ENCODE measurements around the gene CCDC60. TPM values are rescaled to one million over a fixed set of nuclear protein-coding genes. Genes with fewer than 3 reads are reported as not detected.

The CCDC60 gene
- total and polyA plus RNA-seq, 10 of the 15 experiments (the other 5 are each of a cell fraction or from before 2014, with no cell fraction given) = 0.19 TPM; not detected in 9

- ATAC-seq (peak; percentile 44; the same call in 2 of the 3 replicates), DNase-seq (ENCODE audit: low read depth, low spot score) (no peak), FAIRE-seq (no peak)
- TF ChIP-seq SIN3A (IDR thresholded peaks at IDR 0.05; ENCODE audit: low read depth, low read length) = no peak
- no peak for TF ChIP-seq EGR1 (IDR thresholded peaks at IDR 0.05; ENCODE audit: borderline replicate concordance in 1 of 2, low read depth in 2 of 2, low read length in 2 of 2)
- TF ChIP-seq MEF2B (IDR thresholded peaks at IDR 0.05; ENCODE audit: partially characterized antibody, poor library complexity, severe bottlenecking) = no peak
- TF ChIP-seq HDAC2 (IDR thresholded peaks at IDR 0.05) = no peak
- peak; percentile 57 for TF ChIP-seq SIX5 (IDR thresholded peaks at IDR 0.05; ENCODE audit: low read depth, low read length, severe bottlenecking)
- 0 out of 2 replicates have a peak, but pooled peaks have one; percentile 31 for TF ChIP-seq HCFC1 (IDR thresholded peaks at IDR 0.05; ENCODE audit: low read length)
- TF ChIP-seq BMI1 (IDR thresholded peaks at IDR 0.05; ENCODE audit: borderline replicate concordance) = no peak
- 0 out of 3 replicates have a peak, but pooled peaks have one; percentile 33 for TF ChIP-seq POU2F2 (IDR thresholded peaks at IDR 0.05; ENCODE audit: borderline replicate concordance, low read depth, low read length)
- TF ChIP-seq CBX5 (IDR thresholded peaks at IDR 0.05; ENCODE audit: low read depth) = no peak
- no peak for TF ChIP-seq RELA (IDR thresholded peaks at IDR 0.05; ENCODE audit: borderline replicate concordance, partially characterized antibody)
- WGBS (ENCODE audit: insufficient coverage, insufficient replicate concordance, low lambda C conversion rate, missing lambda C conversion rate) = 0% methylated on average over 2 of the region's 2 CpGs
- in situ Hi-C loops (cut with MboI) = no loop called here
- no peak overlapping the region for H3K9ac ChIP-seq (ENCODE audit: control insufficient read depth, insufficient read depth, low read length)
- SMC1A ChIA-PET (ENCODE audit: uncharacterized antibody, unreplicated experiment) = interaction anchor here (0.6 to 1.3 kb wide), 2 partner anchors 8 to 57 kb away, joined by 3 to 4 read pairs; no protein-coding TSS in a partner anchor
- H4K20me1 ChIP-seq (ENCODE audit: control insufficient read depth, insufficient read depth) = no peaks in the 10 kb centered on the region
- no peaks in the 10 kb centered on the region for H3K4me1 ChIP-seq (ENCODE audit: control insufficient read depth, insufficient read depth, low read length)
- BruUV-seq (replicated peaks) = no TSS peak
- H2AFZ ChIP-seq (ENCODE audit: control insufficient read depth, low read depth, low read length) = no peak overlapping the region
- H3K36me3 ChIP-seq (ENCODE audit: control insufficient read depth in 2 of 2, insufficient read depth in 2 of 2, low read length in 1 of 2) = no peaks in the 10 kb centered on the region
- no peaks in the 10 kb centered on the region for H3K9me3 ChIP-seq (replicated peaks; ENCODE audit: control insufficient read depth, insufficient read depth, low read length)
- no peak overlapping the region for H3K4me3 ChIP-seq
- no peak overlapping the region for H3K27ac ChIP-seq (ENCODE audit: control insufficient read depth, insufficient read depth)
- intact Hi-C loops (cut with micrococcal nuclease; ENCODE audit: unreplicated experiment) = no loop called here
- no peaks in the 10 kb centered on the region; a peak in 1 of 4 replicates for H3K27me3 ChIP-seq (replicated peaks in 1 of 2; ENCODE audit: control insufficient read depth in 2 of 2, insufficient read depth in 2 of 2, low read length in 1 of 2)
- CTCF ChIA-PET = interaction anchor here (0.6 to 1.3 kb wide), 5 partner anchors 8 to 78 kb away, joined by 3 to 4 read pairs (median 3); no protein-coding TSS in a partner anchor
- H3K4me2 ChIP-seq (ENCODE audit: control insufficient read depth, insufficient read depth) = no peak overlapping the region
- no peaks in the 10 kb centered on the region for H3K79me2 ChIP-seq (ENCODE audit: control insufficient read depth, insufficient read depth, low read length)
- RAD21 ChIA-PET (ENCODE audit: unreplicated experiment) = no interaction called here
- POLR2A ChIA-PET = no interaction called here
These were observed 88.8 kb downstream of the CCDC60 start for GRCh38 chr12:119423285-119423684.

Measured in GM12878 (cell line).